Ovary (tissue), 9 donors: ENCODE data around the gene PCDHGB4. TPM values are rescaled to one million over a fixed set of nuclear protein-coding genes. Genes with fewer than 3 reads are reported as not detected.
A peak's percentile ranks its signal among the peaks of the same experiment; 100 is the strongest.
"Not testable (repeated sequence)": the region's sequence is repeated elsewhere in the genome, so short reads cannot be mapped to it uniquely, and the experiment has no call there.

ENCODE experiments used
- DNase-seq, 5 donors: peaks; one replicate each; pipeline ENCODE4 v3.0.0-alpha.2; 2019 to 2020
- H3K27ac ChIP-seq, 2 donors: fragments of 200-600 bp; one replicate each; pipeline versions ENCODE4 v1.5.1 to v1.8.0; 2019 to 2022
- H3K27me3 ChIP-seq: fragments of 200-600 bp; one replicate; pipeline ENCODE4 v1.8.0; 2022
- H3K36me3 ChIP-seq: fragments of 200-600 bp; sonication (generic); one replicate; pipeline ENCODE4 v1.5.1; 2019
- H3K4me1 ChIP-seq: one replicate; pipeline ENCODE4 v1.8.1; 2013; ENCODE audit warnings: mild to moderate bottlenecking, moderate library complexity; ENCODE audit not compliant: insufficient read depth
- H3K4me3 ChIP-seq: fragments of 200-600 bp; sonication (generic); one replicate; pipeline ENCODE4 v1.5.1; 2017
- H3K9me3 ChIP-seq, 2 donors: fragments of 200-600 bp in 1 of 2; sonication (generic) in 1 of 2; one replicate each; pipeline versions ENCODE4 v1.5.1 to v1.8.1; 2013 to 2019; ENCODE audit warnings: mild to moderate bottlenecking in 1 of 2, moderate library complexity in 1 of 2
- CTCF ChIP-seq, 3 donors: fragments of 450-650 bp in 2 of 3; fragments of 200-600 bp in 1 of 3; IDR thresholded peaks; one replicate each; pipeline versions ENCODE4 v1.5.1 to v1.8.0; 2016 to 2022; ENCODE audit warnings: antibody characterized with exemption in 3 of 3, mild to moderate bottlenecking in 1 of 3
- EP300 ChIP-seq: sonication (generic); formaldehyde crosslinking; IDR thresholded peaks from one replicate; pipeline ENCODE4 v1.6.1; 2017; ENCODE audit warnings: antibody characterized with exemption
- POLR2A ChIP-seq: fragments of 450-650 bp; IDR thresholded peaks from one replicate; pipeline ENCODE4 v1.6.1; 2017; ENCODE audit warnings: antibody characterized with exemption, mild to moderate bottlenecking, moderate library complexity
- WGBS, 3 donors: extraction: QIAGEN DNeasy Blood & Tissue Kit in 1 of 3; methylation state at CpG; one replicate each; pipeline versions ENCODE4 v1.1.5 to v1.1.7; 2013 to 2017; 5-methylcytosine and 5-hydroxymethylcytosine counted together
- intact Hi-C, 4 donors: fragments of 100-400 bp; cut with DNase I; formaldehyde crosslinking; loops; one replicate each; pipeline versions ENCODE4 v1.11.0 to v1.15.1; 2022 to 2023
- polyA plus RNA-seq, 2 donors: library from polyadenylated mRNA; stranded (reverse); fragments of 200-250 nt in 1 of 2; fragments of 350-450 nt in 1 of 2; fragmentation: Illumina TruSeq in 1 of 2; extraction: RNeasy Lipid Tissue Mini Kit (QIAGEN cat#74804) in 1 of 2; gene quantifications; one replicate each; pipeline ENCODE4 v1.2.3, GENCODE V29; 2013 to 2014
- total RNA-seq, 7 donors: library from RNA; depleted of rRNA in 2 of 7; stranded (reverse); fragments of >200 nt in 2 of 7; fragmentation: NEBNext Ultra II Directional in 3 of 7; extraction: Animal tissue kit (Norgen Biotek cat#: 25700) in 3 of 7; gene quantifications; one replicate each; pipeline versions ENCODE4 v1.1.0 to v1.2.4, GENCODE V29; 2016 to 2023
- donor health status: DM: no; HTN: no; CAD: no; lungs with moderate emphysema.
- donor health status: DM: no; HTN: no; CAD: no.
- donor health status: Bipolar disorder and iron deficiency.
- donor health status: DM: yes; HTN: yes; CAD: no.
- donor health status: DM: no; HTN: no; CAD: no.
- donor health status: DM: yes; HTN: yes; CAD: no.

PCDHGB4 gene
- total and polyA plus RNA-seq, 9 donors, result 2.1 to 12.0 (median 7.9) TPM

GRCh38 chr5:141407790-141408505 lies 20.4 kb downstream of the PCDHGB4 start, which contains the start of gene PCDHGB6:
Gene PCDHGB6, plus strand, starts transcription at chr5:141408021. Its CDS starts 182 bp downstream, at chr5:141408203.
- H3K4me1 ChIP-seq, H3K36me3 ChIP-seq, H3K27me3 ChIP-seq: not testable (repeated sequence)
- Histone ChIP-seq H3K9me3 (peaks cover 11 to 56% of the 10 kb centered on the region in 2 donors), H3K4me3 (peak within 1 kb of the TSS; percentile 29), H3K27ac (peak within 1 kb of the TSS in 1 of 2 donors; percentile 16)
- TF ChIP-seq CTCF (IDR thresholded peaks at IDR 0.05), result peak in 2 of 3 donors; percentile 33 to 47
- WGBS, 3 donors, result 6 to 12% (median 11%) methylated on average over 50 to 51 of the region's 51 CpGs
- DNase-seq, result peak; percentile 34 to 62 (median 55)
- intact Hi-C loops, result loop anchor here in 1 of 4 donors (10.0 kb wide), 1 partner anchor 147 kb away; no protein-coding TSS in a partner anchor

DNA sequence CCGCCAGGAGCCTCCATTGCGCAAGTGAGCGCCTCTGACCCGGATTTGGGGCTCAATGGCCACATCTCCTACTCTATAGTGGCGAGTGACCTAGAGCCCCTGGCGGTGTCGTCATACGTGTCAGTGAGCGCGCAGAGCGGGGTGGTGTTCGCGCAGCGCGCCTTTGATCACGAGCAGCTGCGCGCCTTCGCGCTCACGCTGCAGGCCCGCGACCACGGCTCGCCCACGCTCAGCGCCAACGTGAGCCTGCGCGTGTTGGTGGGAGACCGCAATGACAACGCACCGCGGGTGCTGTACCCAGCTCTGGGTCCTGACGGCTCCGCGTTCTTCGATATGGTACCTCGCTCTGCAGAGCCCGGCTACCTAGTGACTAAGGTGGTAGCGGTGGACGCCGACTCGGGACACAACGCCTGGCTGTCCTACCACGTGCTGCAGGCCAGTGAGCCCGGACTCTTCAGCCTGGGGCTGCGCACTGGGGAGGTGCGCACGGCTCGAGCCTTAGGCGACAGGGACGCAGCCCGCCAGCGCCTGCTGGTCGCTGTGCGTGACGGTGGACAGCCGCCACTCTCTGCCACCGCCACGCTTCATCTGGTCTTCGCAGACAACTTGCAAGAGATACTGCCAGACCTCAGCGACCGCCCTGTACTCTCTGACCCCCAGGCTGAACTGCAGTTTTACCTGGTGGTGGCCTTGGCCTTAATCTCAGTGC lies 22.3 kb downstream of the PCDHGB4 start:
- TF ChIP-seq CTCF (IDR thresholded peaks at IDR 0.05) (no peak), EP300 (no peak), POLR2A (no peak)
- peaks cover 2% of the 10 kb centered on the region for H3K4me1 ChIP-seq
- intact Hi-C loops, result loop anchor here in 1 of 4 donors (10.0 kb wide), 2 partner anchors 115 to 145 kb away; no protein-coding TSS in a partner anchor
- H3K36me3 ChIP-seq, result peaks cover 4% of the 10 kb centered on the region
- no peak for DNase-seq
- no peak overlapping the region for H3K27ac ChIP-seq
- no peaks in the 10 kb centered on the region for H3K27me3 ChIP-seq
- 18 to 27% (median 19%) methylated on average over 63 to 64 of the region's 64 CpGs for WGBS, 3 donors
- no peak overlapping the region for H3K4me3 ChIP-seq
- H3K9me3 ChIP-seq, result peaks cover 14 to 55% of the 10 kb centered on the region in 2 donors

- Histone ChIP-seq H3K27me3 (no peaks in the 10 kb centered on the region), H3K27ac (no peak overlapping the region), H3K9me3 (peaks cover 14 to 53% of the 10 kb centered on the region in 2 donors), H3K4me3 (no peak overlapping the region), H3K4me1 (peaks cover 2% of the 10 kb centered on the region), H3K36me3 (peaks cover 4% of the 10 kb centered on the region)
- no peak for TF ChIP-seq EP300
- no peak for TF ChIP-seq CTCF (IDR thresholded peaks at IDR 0.05)
- TF ChIP-seq POLR2A, result no peak
- intact Hi-C loops, result loop anchor here in 1 of 4 donors (10.0 kb wide), 1 partner anchor 113 kb away; no protein-coding TSS in a partner anchor
- WGBS, 3 donors, result 52 to 72% (median 58%) methylated on average over 3 of the region's 3 CpGs
- DNase-seq, result no peak
These were observed 24.1 kb downstream of the PCDHGB4 start for GRCh38 chr5:141411575-141411974.

DNA sequence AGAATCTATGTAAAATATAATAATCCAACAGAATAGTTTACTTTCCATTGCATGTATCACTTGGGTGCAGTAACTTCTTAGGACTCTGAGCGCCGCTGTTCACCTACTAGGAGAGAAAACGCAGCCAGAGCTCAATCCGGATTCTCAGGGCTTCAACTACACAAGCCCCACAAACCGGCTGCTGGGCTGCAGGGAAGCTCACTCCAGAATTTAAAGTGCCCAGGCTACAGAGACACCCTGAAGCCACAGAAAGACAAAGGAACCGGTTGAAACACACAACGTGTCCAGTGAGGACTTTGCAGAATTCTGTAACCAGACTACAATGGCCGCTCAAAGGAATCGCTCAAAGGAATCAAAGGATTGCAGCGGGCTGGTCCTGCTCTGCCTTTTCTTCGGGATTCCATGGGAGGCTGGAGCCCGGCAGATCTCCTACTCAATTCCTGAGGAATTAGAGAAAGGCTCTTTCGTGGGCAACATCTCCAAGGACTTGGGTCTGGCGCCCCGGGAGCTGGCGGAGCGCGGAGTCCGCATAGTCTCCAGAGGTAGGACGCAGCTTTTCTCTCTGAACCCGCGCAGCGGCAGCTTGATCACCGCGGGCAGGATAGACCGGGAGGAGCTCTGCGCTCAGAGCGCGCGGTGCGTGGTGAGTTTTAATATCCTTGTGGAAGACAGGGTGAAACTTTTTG lies 25.5 kb downstream of the PCDHGB4 start, which contains the start of gene PCDHGA10:
TSS of gene PCDHGA10 (plus strand) at position 134 of the 686 bp plus-strand sequence. CDS start at position 323, 189 bp downstream.
- Histone ChIP-seq H3K27me3 (no peaks in the 10 kb centered on the region), H3K36me3 (peaks cover 4% of the 10 kb centered on the region), H3K4me3 (peak within 1 kb of the TSS; percentile 16), H3K4me1 (peaks cover 2% of the 10 kb centered on the region), H3K9me3 (peaks cover 14 to 53% of the 10 kb centered on the region in 2 donors), H3K27ac (no peak within 1 kb of the TSS)
- WGBS, 3 donors, result 14 to 21% (median 15%) methylated on average over 31 of the region's 31 CpGs
- intact Hi-C loops, result loop anchor here in 1 of 4 donors (10.0 kb wide), 1 partner anchor 112 kb away; no protein-coding TSS in a partner anchor
- peak in 1 of 5 donors; percentile 14 for DNase-seq
- TF ChIP-seq CTCF (IDR thresholded peaks at IDR 0.05) (no peak), EP300 (no peak)
